HCT116 (cell line): ENCODE data around the gene CATSPERB. TPM values are rescaled to one million over a fixed set of nuclear protein-coding genes. Genes with fewer than 3 reads are reported as not detected.

Experiments
- ATAC-seq: fragments of 200-7000 bp; cut with Tn5 transposase; 2 replicates; pipeline ENCODE4 v1.9.1; 2020; ENCODE audit warnings: mild to moderate bottlenecking, moderate library complexity
- BruUV-seq: library from RNA; stranded (reverse); fragments of 400-500 nt; replicated peaks from 2 replicates; lab custom pipeline; 2021; lab: Mats Ljungman, UMichigan
- CTCF ChIA-PET: fragments of 300-600 bp; sonication (Branson Sonifier 250); formaldehyde crosslinking; loops from one replicate; lab custom pipeline; 2021; ENCODE audit warnings: antibody characterized with exemption; lab: Charles Lee
- POLR2A ChIA-PET: fragments of 300-600, 350-600 bp; sonication (Branson Sonifier 250); formaldehyde crosslinking; loops from one replicate; lab custom pipeline; 2021; ENCODE audit warnings: antibody characterized with exemption; lab: Charles Lee
- RAD21 ChIA-PET, 2 experiments: fragments of 300-600 bp; sonication (Branson Sonifier 250); formaldehyde crosslinking; loops; one replicate each; lab custom pipeline; 2023; ENCODE audit warnings: low total read pairs in 2 of 2; ENCODE audit not compliant: uncharacterized antibody in 2 of 2, unreplicated experiment in 2 of 2, low non-redundant PET in 1 of 2; lab: Charles Lee
- DNase-seq: peaks from one replicate; pipeline ENCODE4 v3.0.0-alpha.2; 2010; ENCODE audit warnings: low read depth, low spot score
- H2AFZ ChIP-seq: fragments of 200-600 bp; shearing (Covaris generic), sonication (generic); 2 replicates; pipeline ENCODE4 v1.6.1; 2017; ENCODE audit warnings: low read depth, mixed run types, mixed read lengths, antibody characterized with exemption, low read length; ENCODE audit not compliant: poor library complexity, severe bottlenecking
- H3K27ac ChIP-seq: 2 replicates; pipeline ENCODE4 v1.5.1; 2012; ENCODE audit warnings: low read depth, low read length
- H3K27me3 ChIP-seq: fragments of 200-600 bp; sonication (generic); 2 replicates; pipeline ENCODE4 v1.6.1; 2016; ENCODE audit warnings: mixed run types, low read length, mixed read lengths; ENCODE audit not compliant: insufficient read depth
- H3K36me3 ChIP-seq, 2 experiments: fragments of 200-500 bp in 1 of 2; fragments of 200-600 bp in 1 of 2; sonication (Bioruptor generic) in 1 of 2; sonication (generic) in 1 of 2; 2 replicates each; pipeline versions ENCODE4 v1.5.1 to v1.6.1; 2014 to 2016; ENCODE audit warnings: low read length in 2 of 2, inconsistent platforms in 1 of 2, mixed read lengths in 1 of 2, mixed run types in 1 of 2; ENCODE audit not compliant: insufficient read depth in 2 of 2, control insufficient read depth in 1 of 2
- H3K4me1 ChIP-seq, 2 experiments: fragments of 200-600 bp in 1 of 2; sonication (generic) in 1 of 2; 2 replicates each; pipeline versions ENCODE4 v1.5.1 to v1.6.1; 2012 to 2017; ENCODE audit warnings: low read length in 2 of 2, inconsistent platforms in 1 of 2, mild to moderate bottlenecking in 1 of 2, mixed read lengths in 1 of 2, mixed run types in 1 of 2, moderate library complexity in 1 of 2; ENCODE audit not compliant: insufficient read depth in 2 of 2, control insufficient read depth in 1 of 2
- H3K4me2 ChIP-seq: fragments of 200-600 bp; sonication (generic); 2 replicates; pipeline ENCODE4 v1.6.1; 2017; ENCODE audit warnings: mixed run types, low read length, mixed read lengths
- H3K4me3 ChIP-seq, 2 experiments: fragments of 200-600 bp in 1 of 2; sonication (generic) in 1 of 2; replicated peaks in 1 of 2; 2 replicates each; pipeline ENCODE4 v1.5.1; 2011 to 2016; ENCODE audit warnings: low read length in 2 of 2, control low read depth in 1 of 2, low read depth in 1 of 2, mild to moderate bottlenecking in 1 of 2, mixed read lengths in 1 of 2, mixed run types in 1 of 2
- H3K79me2 ChIP-seq: fragments of 200-600 bp; sonication (generic); 2 replicates; pipeline ENCODE4 v1.6.1; 2017; ENCODE audit warnings: mild to moderate bottlenecking, mixed run types, low read length, moderate library complexity, mixed read lengths; ENCODE audit not compliant: insufficient read depth
- H3K9ac ChIP-seq: fragments of 200-600 bp; sonication (generic); 2 replicates; pipeline ENCODE4 v1.6.1; 2016; ENCODE audit warnings: low read length, mixed read lengths
- H3K9me2 ChIP-seq: fragments of 200-600 bp; sonication (generic), shearing (Covaris generic); 2 replicates; pipeline ENCODE4 v1.6.1; 2017; ENCODE audit warnings: mixed run types, mild to moderate bottlenecking, moderate library complexity; ENCODE audit not compliant: insufficient read depth
- H3K9me3 ChIP-seq, 2 experiments: fragments of 200-500 bp in 1 of 2; fragments of 200-600 bp in 1 of 2; sonication (Bioruptor generic) in 1 of 2; sonication (generic) in 1 of 2; 2 replicates each; pipeline ENCODE4 v1.6.1; 2014 to 2017; ENCODE audit warnings: low read length in 2 of 2, mixed read lengths in 2 of 2, inconsistent platforms in 1 of 2, low read depth in 1 of 2, mild to moderate bottlenecking in 1 of 2, mixed run types in 1 of 2, moderate library complexity in 1 of 2; ENCODE audit not compliant: control insufficient read depth in 1 of 2, insufficient read depth in 1 of 2
- H4K20me1 ChIP-seq: fragments of 200-600 bp; sonication (generic), shearing (Covaris generic); 2 replicates; pipeline ENCODE4 v1.6.1; 2017; ENCODE audit warnings: mixed run types, mild to moderate bottlenecking, moderate library complexity; ENCODE audit not compliant: insufficient read depth
- ATF3 ChIP-seq: IDR thresholded peaks from 2 replicates; pipeline ENCODE4 v1.6.1; 2012
- CEBPB ChIP-seq: IDR thresholded peaks from 2 replicates; pipeline ENCODE4 v1.6.1; 2012; ENCODE audit warnings: low read depth
- CTCF ChIP-seq, 3 experiments: fragments of 200-600 bp in 1 of 3; sonication (generic) in 1 of 3; IDR thresholded peaks in 2 of 3; conservative IDR thresholded peaks in 1 of 3; 2 replicates each; pipeline ENCODE4 v1.5.1; 2012 to 2017; ENCODE audit warnings: low read depth in 2 of 3, low read length in 2 of 3, antibody characterized with exemption in 1 of 3, borderline replicate concordance in 1 of 3, control low read depth in 1 of 3, mild to moderate bottlenecking in 1 of 3, mixed read lengths in 1 of 3, mixed run types in 1 of 3, moderate library complexity in 1 of 3; ENCODE audit not compliant: insufficient read depth in 1 of 3
- EGR1 ChIP-seq: IDR thresholded peaks from 2 replicates; pipeline ENCODE4 v1.6.1; 2012; ENCODE audit warnings: low read depth
- ELF1 ChIP-seq: IDR thresholded peaks from 2 replicates; pipeline ENCODE4 v1.6.1; 2012; ENCODE audit warnings: low read depth, borderline replicate concordance
- EZH2 ChIP-seq: fragments of 200-600 bp; sonication (generic); IDR thresholded peaks from 2 replicates; pipeline ENCODE4 v1.6.1; 2017; ENCODE audit warnings: antibody characterized with exemption, mixed run types
- EZH2phosphoT487 ChIP-seq: fragments of 200-600 bp; IDR thresholded peaks from 2 replicates; pipeline ENCODE4 v1.6.1; 2018; ENCODE audit warnings: antibody characterized with exemption, borderline replicate concordance
- FOSL1 ChIP-seq: IDR thresholded peaks from 2 replicates; pipeline ENCODE4 v1.6.1; 2012; ENCODE audit warnings: low read depth
- JUND ChIP-seq: IDR thresholded peaks from 2 replicates; pipeline ENCODE4 v1.6.1; 2012
- POLR2A ChIP-seq: IDR thresholded peaks from 2 replicates; pipeline ENCODE4 v1.7.0; 2011; ENCODE audit warnings: borderline replicate concordance; ENCODE audit not compliant: insufficient read depth, insufficient read length; ENCODE audit errors: extremely low read depth
- POLR2AphosphoS5 ChIP-seq: IDR thresholded peaks from 2 replicates; pipeline ENCODE4 v1.6.1; 2011; ENCODE audit warnings: mild to moderate bottlenecking, low read depth, low read length, moderate library complexity
- RAD21 ChIP-seq: IDR thresholded peaks from 2 replicates; pipeline ENCODE4 v1.6.1; 2012; ENCODE audit warnings: low read depth, mild to moderate bottlenecking
- REST ChIP-seq: IDR thresholded peaks from 2 replicates; pipeline ENCODE4 v1.6.1; 2012; ENCODE audit warnings: low read depth
- SIN3A ChIP-seq: IDR thresholded peaks from 2 replicates; pipeline ENCODE4 v1.6.1; 2012; ENCODE audit warnings: low read depth
- SP1 ChIP-seq: IDR thresholded peaks from 2 replicates; pipeline ENCODE4 v1.6.1; 2012; ENCODE audit warnings: low read depth
- SRF ChIP-seq: IDR thresholded peaks from 2 replicates; pipeline ENCODE4 v1.6.1; 2012; ENCODE audit warnings: low read depth
- TCF7L2 ChIP-seq: IDR thresholded peaks from 2 replicates; pipeline ENCODE4 v1.7.0; 2011; ENCODE audit warnings: borderline replicate concordance, inconsistent platforms; ENCODE audit not compliant: insufficient read depth, insufficient read length; ENCODE audit errors: extremely low read depth
- YY1 ChIP-seq: IDR thresholded peaks from 2 replicates; pipeline ENCODE4 v1.6.1; 2011; ENCODE audit warnings: low read length, low read depth, moderate library complexity, mild to moderate bottlenecking; ENCODE audit not compliant: insufficient replicate concordance; ENCODE audit errors: extremely low read depth
- ZBTB33 ChIP-seq: IDR thresholded peaks from 2 replicates; pipeline ENCODE4 v1.6.1; 2011; ENCODE audit warnings: mild to moderate bottlenecking, low read length, moderate library complexity; ENCODE audit not compliant: insufficient replicate concordance; ENCODE audit errors: extremely low read depth
- ZFX ChIP-seq: fragments of 450-650 bp; IDR thresholded peaks from 2 replicates; pipeline ENCODE4 v1.6.1; 2017
- intact Hi-C: fragments of 100-400 bp; cut with micrococcal nuclease; formaldehyde crosslinking; loops from 2 replicates; pipeline ENCODE4 v1.10.0; 2022
- total RNA-seq: library from RNA; stranded (reverse); gene quantifications from one replicate; pipeline ENCODE4 v1.2.1, GENCODE V29; 2021; ENCODE audit not compliant: unreplicated experiment

The CATSPERB gene
- total RNA-seq, 1 experiment from 2014 or later: 0.74 TPM

- ATAC-seq (no peak), DNase-seq (no peak)
- Histone ChIP-seq H3K9me2 (no peaks in the 10 kb centered on the region), H3K4me1 (peaks cover 0 to 3% of the 10 kb centered on the region in 2 experiments; a peak in 1 of 4 replicates), H4K20me1 (no peaks in the 10 kb centered on the region), H3K9ac (no peak overlapping the region), H3K4me3 (no peak overlapping the region), H2AFZ (no peak overlapping the region), H3K4me2 (no peak overlapping the region), H3K79me2 (no peaks in the 10 kb centered on the region), H3K27ac (no peak overlapping the region), H3K36me3 (no peaks in the 10 kb centered on the region), H3K9me3 (peaks cover 4% of the 10 kb centered on the region in 2 experiments; a peak in 2 of 4 replicates), H3K27me3 (no peaks in the 10 kb centered on the region)
- no TSS peak for BruUV-seq
- ChIA-PET RAD21 (no interaction called here), CTCF (no interaction called here), POLR2A (no interaction called here)
- intact Hi-C loops: no loop called here
- no peak for TF ChIP-seq SIN3A
- TF ChIP-seq ZBTB33: no peak
- TF ChIP-seq SP1: no peak
- no peak for TF ChIP-seq REST
- TF ChIP-seq CEBPB: no peak
- no peak for TF ChIP-seq FOSL1
- no peak for TF ChIP-seq ZFX
- TF ChIP-seq JUND: no peak
- TF ChIP-seq ELF1: no peak
- TF ChIP-seq RAD21: no peak
- no peak for TF ChIP-seq EZH2
- TF ChIP-seq CTCF (IDR thresholded peaks at IDR 0.05 in 2 of 3, conservative IDR thresholded peaks at IDR 0.05 in 1 of 3; ENCODE audit: borderline replicate concordance in 1 of 3, insufficient read depth in 1 of 3, low read depth in 2 of 3, low read length in 2 of 3): no peak
- TF ChIP-seq TCF7L2: no peak
- TF ChIP-seq POLR2A: no peak
- TF ChIP-seq EZH2phosphoT487: no peak
- TF ChIP-seq POLR2AphosphoS5: no peak
- TF ChIP-seq SRF: no peak
- TF ChIP-seq EGR1: no peak
- no peak for TF ChIP-seq ATF3
- TF ChIP-seq YY1: no peak
Observed at GRCh38 chr14:91689608-91690007, 42.3 kb downstream of the CATSPERB start.
